HepG2 (cell line): Measurements from ENCODE around the gene PRODH. TPM values are rescaled to one million over a fixed set of nuclear protein-coding genes. Genes with fewer than 3 reads are reported as not detected.

Experiments
- ATAC-seq: fragments of 200-7000 bp; cut with Tn5 transposase; 3 replicates; pipeline ENCODE4 v1.9.1; 2020; ENCODE audit warnings: mild to moderate bottlenecking, moderate library complexity
- BruUV-seq: library from RNA; stranded (reverse); fragments of 400-500 nt; replicated peaks from 2 replicates; lab custom pipeline; 2021; lab: Mats Ljungman, UMichigan
- CTCF ChIA-PET: fragments of 300-600 bp; formaldehyde crosslinking; extraction: SDS; loops from one replicate; lab custom pipeline; 2021; ENCODE audit warnings: low total read pairs, inconsistent platforms, low intra/inter-chr PET ratio; lab: Yijun Ruan, JAX
- POLR2A ChIA-PET: fragments of 350-600 bp; sonication (Branson Sonifier 250); formaldehyde crosslinking; loops from one replicate; lab custom pipeline; 2020; ENCODE audit warnings: antibody characterized with exemption, inconsistent platforms; lab: Yijun Ruan, JAX
- DNase-seq: peaks from one replicate; pipeline ENCODE4 v3.0.0-alpha.2; 2015; ENCODE audit warnings: low spot score
- FAIRE-seq: peaks from 3 replicates; lab custom pipeline; 2011; peaks lifted over from hg19 to GRCh38; lab: Jason Lieb, UNC
- H2AFZ ChIP-seq: one replicate; pipeline ENCODE4 v1.6.1; 2011; ENCODE audit warnings: low read length, inconsistent platforms
- H3K27ac ChIP-seq: fragments of 300-600 bp; 3 replicates; pipeline ENCODE4 v1.8.0; 2011; ENCODE audit warnings: mixed run types, mild to moderate bottlenecking, mixed read lengths, low read length, inconsistent platforms; ENCODE audit not compliant: insufficient read depth; ENCODE audit errors: extremely low read length
- H3K27me3 ChIP-seq, 2 experiments: fragments of 200-600 bp in 1 of 2; 2 replicates in 1 of 2; 3 replicates in 1 of 2; pipeline versions ENCODE4 v1.6.0 to v1.8.0; 2011; ENCODE audit warnings: low read length in 2 of 2, mild to moderate bottlenecking in 2 of 2, moderate library complexity in 2 of 2, inconsistent platforms in 1 of 2; ENCODE audit not compliant: insufficient read depth in 2 of 2, control insufficient read depth in 1 of 2
- H3K36me3 ChIP-seq, 2 experiments: fragments of 200-600 bp in 1 of 2; replicated peaks in 1 of 2; 2 replicates in 1 of 2; 3 replicates in 1 of 2; pipeline versions ENCODE4 v1.5.1 to v1.8.0; 2011; ENCODE audit warnings: low read length in 2 of 2, inconsistent platforms in 1 of 2; ENCODE audit not compliant: insufficient read depth in 2 of 2, control insufficient read depth in 1 of 2
- H3K4me1 ChIP-seq: 2 replicates; pipeline ENCODE4 v1.5.1; 2012; ENCODE audit warnings: low read length, inconsistent platforms; ENCODE audit not compliant: insufficient read depth
- H3K4me2 ChIP-seq: 2 replicates; pipeline ENCODE4 v1.6.0; 2011; ENCODE audit warnings: low read depth, low read length, inconsistent platforms
- H3K4me3 ChIP-seq, 3 experiments: fragments of 200-600 bp in 1 of 3; sonication (generic), shearing (Covaris generic) in 1 of 3; replicated peaks in 1 of 3; 2 replicates each; pipeline ENCODE4 v1.5.1; 2011 to 2016; ENCODE audit warnings: low read length in 3 of 3, inconsistent platforms in 2 of 3, low read depth in 2 of 3, mild to moderate bottlenecking in 2 of 3, control low read depth in 1 of 3, mixed read lengths in 1 of 3; ENCODE audit not compliant: insufficient read depth in 1 of 3
- H3K79me2 ChIP-seq: one replicate; pipeline ENCODE4 v1.6.1; 2011; ENCODE audit warnings: low read length, inconsistent platforms; ENCODE audit not compliant: insufficient read depth
- H3K9ac ChIP-seq: 2 replicates; pipeline ENCODE4 v1.6.0; 2011; ENCODE audit warnings: mild to moderate bottlenecking, low read depth, low read length, inconsistent platforms; ENCODE audit not compliant: insufficient read depth
- H3K9me3 ChIP-seq: 2 replicates; pipeline ENCODE4 v1.5.1; 2012; ENCODE audit warnings: mild to moderate bottlenecking, low read length
- H4K20me1 ChIP-seq: 2 replicates; pipeline ENCODE4 v1.6.0; 2011; ENCODE audit warnings: inconsistent platforms, mild to moderate bottlenecking, low read length, moderate library complexity; ENCODE audit not compliant: insufficient read depth
- BRCA1 ChIP-seq: sonication (generic); formaldehyde crosslinking; IDR thresholded peaks from 2 replicates; pipeline ENCODE4 v1.4.0; 2020; ENCODE audit warnings: missing genetic modification reagents
- HDAC1 ChIP-seq: sonication (generic); formaldehyde crosslinking; IDR thresholded peaks from 2 replicates; pipeline ENCODE4 v1.5.1; 2020; ENCODE audit warnings: mild to moderate bottlenecking, missing genetic modification reagents
- ZNF253 ChIP-seq: sonication (generic); formaldehyde crosslinking; IDR thresholded peaks from 2 replicates; pipeline ENCODE4 v1.8.0; 2022; ENCODE audit warnings: mild to moderate bottlenecking, missing genetic modification reagents, borderline replicate concordance
- ZNF552 ChIP-seq: sonication (generic); formaldehyde crosslinking; IDR thresholded peaks from 2 replicates; pipeline ENCODE4 v1.9.0; 2022; ENCODE audit warnings: missing genetic modification reagents, mild to moderate bottlenecking, borderline replicate concordance
- ZNF609 ChIP-seq: sonication (generic); formaldehyde crosslinking; IDR thresholded peaks from 2 replicates; pipeline ENCODE4 v1.4.0; 2020; ENCODE audit warnings: mild to moderate bottlenecking, missing genetic modification reagents, borderline replicate concordance
- ZNF770 ChIP-seq: sonication (generic); formaldehyde crosslinking; IDR thresholded peaks from 2 replicates; pipeline ENCODE4 v1.5.0; 2020; ENCODE audit warnings: mild to moderate bottlenecking, missing genetic modification reagents
- ZNF772 ChIP-seq: sonication (generic); formaldehyde crosslinking; IDR thresholded peaks from 2 replicates; pipeline ENCODE4 v1.5.0; 2020; ENCODE audit warnings: mild to moderate bottlenecking, missing genetic modification reagents
- ZNF792 ChIP-seq: IDR thresholded peaks from 2 replicates; pipeline ENCODE4 v1.6.1; 2016
- WGBS: methylation state at CpG from one replicate; pipeline ENCODE4 v1.1.6; 2017; ENCODE audit warnings: low lambda C conversion rate; 5-methylcytosine and 5-hydroxymethylcytosine counted together
- in situ Hi-C: cut with HindIII; loops from 2 replicates; pipeline ENCODE4 v1.10.0; 2017; ENCODE audit warnings: low pct_unique_long_range_greater_than_20kb; ENCODE audit not compliant: extremely low pct_ligation_motif_present
- intact Hi-C: fragments of 100-400 bp; cut with micrococcal nuclease; formaldehyde crosslinking; loops from one replicate; pipeline ENCODE4 v1.10.0; 2022; ENCODE audit not compliant: unreplicated experiment
- polyA plus RNA-seq, 8 experiments: library from polyadenylated mRNA; depleted of rRNA in 3 of 8; stranded (reverse) in 7 of 8; unstranded in 1 of 8; fragments of >200 nt; fragmentation: Illumina TruSeq in 4 of 8; extraction: Trizol in 4 of 8; gene quantifications; 2 replicates each; pipeline versions ENCODE4 v1.2.1 to v1.2.3, GENCODE V29; 2011 to 2016; ENCODE audit warnings: low read depth in 4 of 8, missing spikeins in 1 of 8, mixed read lengths in 1 of 8; ENCODE audit not compliant: insufficient read depth in 1 of 8
- total RNA-seq, 5 experiments: library from RNA; depleted of rRNA; stranded (reverse); fragments of >200 nt; fragmentation: Illumina TruSeq; extraction: Trizol; gene quantifications; 2 replicates each; pipeline ENCODE4 v1.2.3, GENCODE V29; 2016; ENCODE audit warnings: low read depth in 1 of 5
- TF ChIP-seq, protein P1 (sequence below): sonication (generic); formaldehyde crosslinking; IDR thresholded peaks from 2 replicates; pipeline ENCODE4 v1.5.1; 2020; ENCODE audit warnings: mild to moderate bottlenecking, missing genetic modification reagents, moderate library complexity
- TF ChIP-seq, protein P2 (sequence below): sonication (generic); formaldehyde crosslinking; IDR thresholded peaks from 2 replicates; pipeline ENCODE4 v1.8.0; 2022; ENCODE audit warnings: missing genetic modification reagents, mild to moderate bottlenecking, inconsistent platforms, borderline replicate concordance
- TF ChIP-seq, protein P3 (sequence below): sonication (generic); formaldehyde crosslinking; IDR thresholded peaks from 2 replicates; pipeline ENCODE4 v1.4.0; 2020; ENCODE audit warnings: mild to moderate bottlenecking, missing genetic modification reagents

PRODH gene
- total and polyA plus RNA-seq, 2 of the 13 experiments (the other 11 are each of a cell fraction or from before 2014, with no cell fraction given), result 0.29 to 0.30 TPM

DNA sequence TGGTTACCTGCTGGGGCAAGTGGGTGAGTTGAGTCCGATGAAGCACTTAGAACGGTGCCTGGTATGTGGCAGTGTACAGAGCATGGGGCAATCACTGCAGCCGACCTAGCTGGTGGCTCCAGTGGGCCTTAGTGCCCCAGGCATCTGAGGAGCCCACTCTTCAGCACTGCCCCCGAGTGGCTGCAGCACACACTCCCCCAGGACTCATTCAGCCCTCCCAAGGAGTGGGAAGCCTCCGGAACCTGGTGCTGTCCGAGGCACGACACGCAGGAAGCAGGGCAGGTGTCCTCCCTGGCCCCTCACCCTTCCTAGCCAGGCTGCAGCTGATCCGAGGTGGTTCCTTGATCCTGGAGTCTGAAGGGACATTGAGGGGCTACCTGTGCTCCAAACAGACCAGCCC lies 42.4 kb upstream of the PRODH start (continued):
- TF ChIP-seq, protein P1, sequence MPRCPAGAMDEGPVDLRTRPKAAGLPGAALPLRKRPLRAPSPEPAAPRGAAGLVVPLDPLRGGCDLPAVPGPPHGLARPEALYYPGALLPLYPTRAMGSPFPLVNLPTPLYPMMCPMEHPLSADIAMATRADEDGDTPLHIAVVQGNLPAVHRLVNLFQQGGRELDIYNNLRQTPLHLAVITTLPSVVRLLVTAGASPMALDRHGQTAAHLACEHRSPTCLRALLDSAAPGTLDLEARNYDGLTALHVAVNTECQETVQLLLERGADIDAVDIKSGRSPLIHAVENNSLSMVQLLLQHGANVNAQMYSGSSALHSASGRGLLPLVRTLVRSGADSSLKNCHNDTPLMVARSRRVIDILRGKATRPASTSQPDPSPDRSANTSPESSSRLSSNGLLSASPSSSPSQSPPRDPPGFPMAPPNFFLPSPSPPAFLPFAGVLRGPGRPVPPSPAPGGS (CRISPR knock-in tag), result no peak

DNA sequence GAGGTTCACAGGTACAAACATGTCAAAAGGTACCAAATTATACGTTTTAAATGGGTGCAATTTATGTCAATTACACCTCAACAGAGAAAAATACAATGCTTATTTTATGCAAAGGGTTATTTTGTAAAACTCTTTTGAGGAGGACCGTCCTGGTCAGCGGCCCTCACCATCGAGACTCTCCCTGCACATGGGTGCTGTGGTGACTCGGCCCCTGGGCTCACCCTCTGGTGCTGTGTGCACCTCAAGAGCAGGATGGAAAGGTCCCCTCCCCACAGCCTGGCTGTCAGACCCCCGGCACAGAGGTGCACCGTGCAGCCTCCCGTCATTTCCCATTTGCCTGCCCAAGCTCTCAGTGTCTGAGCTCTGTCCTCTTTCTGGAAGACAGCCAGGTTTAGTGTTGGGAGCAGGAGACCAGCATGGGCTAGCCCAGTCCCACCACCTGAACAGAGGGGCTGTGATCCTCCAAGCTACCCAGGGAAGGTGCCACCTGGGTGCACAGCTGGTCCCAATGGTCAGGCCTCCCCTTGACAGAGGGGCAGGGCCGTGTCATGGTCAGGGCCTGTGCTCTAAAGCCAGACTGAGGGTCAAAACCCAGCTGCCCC lies 41.8 kb upstream of the PRODH start:
- WGBS, result 69% methylated on average over 6 of the region's 9 CpGs
- Histone ChIP-seq H3K9me3 (peaks cover 15% of the 10 kb centered on the region), H3K9ac (no peak overlapping the region), H3K27ac (no peak overlapping the region), H3K36me3 (no peaks in the 10 kb centered on the region), H3K27me3 (peaks cover 0 to 5% of the 10 kb centered on the region in 2 experiments; a peak in 1 of 5 replicates), H4K20me1 (no peaks in the 10 kb centered on the region), H3K4me1 (peaks cover 26% of the 10 kb centered on the region), H2AFZ (no peak overlapping the region), H3K79me2 (no peaks in the 10 kb centered on the region), H3K4me2 (no peak overlapping the region), H3K4me3 (no peak overlapping the region)
- DNase-seq, result no peak
- ChIA-PET CTCF (no interaction called here), POLR2A (no interaction called here)
- no TSS peak for BruUV-seq
- ATAC-seq, result no peak
- intact Hi-C loops (no loop called here), in situ Hi-C loops (no loop called here)
- no peak for FAIRE-seq
- TF ChIP-seq ZNF772 (CRISPR knock-in tag) (no peak), ZNF552 (no peak), HDAC1 (CRISPR knock-in tag) (no peak), BRCA1 (no peak), ZNF253 (CRISPR knock-in tag) (no peak), ZNF792 (CRISPR knock-in tag) (no peak), ZNF609 (no peak), ZNF770 (CRISPR knock-in tag) (no peak)
- TF ChIP-seq, protein P2, sequence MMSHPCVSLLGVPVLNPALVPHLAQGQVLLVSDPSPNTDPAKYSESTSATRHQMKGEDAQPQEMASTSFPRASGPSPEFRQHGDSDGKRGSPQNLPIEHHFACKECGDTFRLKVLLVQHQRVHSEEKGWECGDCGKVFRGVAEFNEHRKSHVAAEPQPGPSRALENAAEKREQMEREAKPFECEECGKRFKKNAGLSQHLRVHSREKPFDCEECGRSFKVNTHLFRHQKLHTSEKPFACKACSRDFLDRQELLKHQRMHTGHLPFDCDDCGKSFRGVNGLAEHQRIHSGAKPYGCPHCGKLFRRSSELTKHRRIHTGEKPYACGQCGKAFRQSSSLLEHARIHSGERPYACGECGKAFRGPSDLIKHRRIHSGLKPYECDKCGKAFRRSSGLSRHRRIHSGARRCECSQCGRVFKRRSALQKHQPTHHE (CRISPR knock-in tag), result no peak
- TF ChIP-seq, protein P3, sequence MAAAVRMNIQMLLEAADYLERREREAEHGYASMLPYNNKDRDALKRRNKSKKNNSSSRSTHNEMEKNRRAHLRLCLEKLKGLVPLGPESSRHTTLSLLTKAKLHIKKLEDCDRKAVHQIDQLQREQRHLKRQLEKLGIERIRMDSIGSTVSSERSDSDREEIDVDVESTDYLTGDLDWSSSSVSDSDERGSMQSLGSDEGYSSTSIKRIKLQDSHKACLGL (CRISPR knock-in tag), result no peak
